ENCODE data around the gene THADA.

GRCh38 chr2:43363120-43363519 lies 232.7 kb downstream of the THADA start:
- TF ChIP-seq, protein P1, sequence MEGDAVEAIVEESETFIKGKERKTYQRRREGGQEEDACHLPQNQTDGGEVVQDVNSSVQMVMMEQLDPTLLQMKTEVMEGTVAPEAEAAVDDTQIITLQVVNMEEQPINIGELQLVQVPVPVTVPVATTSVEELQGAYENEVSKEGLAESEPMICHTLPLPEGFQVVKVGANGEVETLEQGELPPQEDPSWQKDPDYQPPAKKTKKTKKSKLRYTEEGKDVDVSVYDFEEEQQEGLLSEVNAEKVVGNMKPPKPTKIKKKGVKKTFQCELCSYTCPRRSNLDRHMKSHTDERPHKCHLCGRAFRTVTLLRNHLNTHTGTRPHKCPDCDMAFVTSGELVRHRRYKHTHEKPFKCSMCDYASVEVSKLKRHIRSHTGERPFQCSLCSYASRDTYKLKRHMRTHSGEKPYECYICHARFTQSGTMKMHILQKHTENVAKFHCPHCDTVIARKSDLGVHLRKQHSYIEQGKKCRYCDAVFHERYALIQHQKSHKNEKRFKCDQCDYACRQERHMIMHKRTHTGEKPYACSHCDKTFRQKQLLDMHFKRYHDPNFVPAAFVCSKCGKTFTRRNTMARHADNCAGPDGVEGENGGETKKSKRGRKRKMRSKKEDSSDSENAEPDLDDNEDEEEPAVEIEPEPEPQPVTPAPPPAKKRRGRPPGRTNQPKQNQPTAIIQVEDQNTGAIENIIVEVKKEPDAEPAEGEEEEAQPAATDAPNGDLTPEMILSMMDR (IDR thresholded peaks at IDR 0.05; ENCODE audit: poor library complexity), result no peak
- TF ChIP-seq EZH2phosphoT487 (IDR thresholded peaks at IDR 0.05; ENCODE audit: low read depth, severe bottlenecking, unreplicated experiment), result no peak

Measured in hepatocyte (in vitro differentiated cells).